ENCODE measurements around the gene MTFP1. TPM values are rescaled to one million over a fixed set of nuclear protein-coding genes. Genes with fewer than 3 reads are reported as not detected.

Gene MTFP1
- total RNA-seq, 1 donor from 2014 or later, result 21.1 TPM

- Histone ChIP-seq H3K4me1 (peaks cover 5% of the 10 kb centered on the region), H3K9me3 (no peaks in the 10 kb centered on the region), H3K27me3 (no peaks in the 10 kb centered on the region), H3K36me3 (peaks cover 0 to 57% of the 10 kb centered on the region in 2 donors), H3K27ac (no peak overlapping the region), H3K4me3 (no peak overlapping the region)
- intact Hi-C loops (cut with DNase I), result no loop called here
- TF ChIP-seq POLR2AphosphoS5 (IDR thresholded peaks at IDR 0.05; ENCODE audit: insufficient read depth in 1 of 2, low read depth in 1 of 2), result no peak
- no peak for DNase-seq (ENCODE audit: extremely low spot score in 2 of 2)
Measured at GRCh38 chr22:30416837-30417236, 8.7 kb upstream of the MTFP1 start.

- H3K36me3 ChIP-seq, result peaks cover 0 to 44% of the 10 kb centered on the region in 2 donors
- intact Hi-C loops (cut with DNase I), result no loop called here
- DNase-seq (ENCODE audit: extremely low spot score in 2 of 2), result no peak
- no peak overlapping the region for H3K4me3 ChIP-seq
- peaks cover 32% of the 10 kb centered on the region for H3K4me1 ChIP-seq
- H3K27me3 ChIP-seq, result no peaks in the 10 kb centered on the region
- TF ChIP-seq POLR2A (IDR thresholded peaks at IDR 0.05) (no peak), CTCF (IDR thresholded peaks at IDR 0.05) (no peak), POLR2AphosphoS5 (IDR thresholded peaks at IDR 0.05; ENCODE audit: insufficient read depth in 1 of 2, low read depth in 1 of 2) (no peak)
- H3K9me3 ChIP-seq, result no peaks in the 10 kb centered on the region
- no peak overlapping the region for H3K27ac ChIP-seq
Measured at GRCh38 chr22:30420347-30421125, 5.0 kb upstream of the MTFP1 start.

GRCh38 chr22:30421695-30422480, 3.7 kb upstream of the MTFP1 start:
- Histone ChIP-seq H3K36me3 (peaks cover 0 to 34% of the 10 kb centered on the region in 2 donors), H3K4me1 (peaks cover 42% of the 10 kb centered on the region), H3K9me3 (no peaks in the 10 kb centered on the region), H3K27me3 (no peaks in the 10 kb centered on the region), H3K4me3 (peak overlapping the region in 1 of 2 donors; percentile 56), H3K27ac (peak overlapping the region; percentile 94)
- TF ChIP-seq CTCF (IDR thresholded peaks at IDR 0.05) (no peak), POLR2AphosphoS5 (IDR thresholded peaks at IDR 0.05; ENCODE audit: insufficient read depth in 1 of 2, low read depth in 1 of 2) (no peak), POLR2A (IDR thresholded peaks at IDR 0.05) (no peak)
- no peak for DNase-seq (ENCODE audit: extremely low spot score in 2 of 2)
- intact Hi-C loops (cut with DNase I), result no loop called here

- intact Hi-C loops (cut with DNase I), result no loop called here
- DNase-seq (ENCODE audit: extremely low spot score in 2 of 2), result peak in 1 of 2 donors; percentile 96
- Histone ChIP-seq H3K27me3 (no peaks in the 10 kb centered on the region), H3K36me3 (peaks cover 0 to 27% of the 10 kb centered on the region in 2 donors), H3K27ac (peak overlapping the region; percentile 94), H3K4me1 (peaks cover 42% of the 10 kb centered on the region), H3K4me3 (peak overlapping the region; percentile 56 to 76), H3K9me3 (no peaks in the 10 kb centered on the region)
- TF ChIP-seq CTCF (IDR thresholded peaks at IDR 0.05), result no peak
- TF ChIP-seq POLR2A (IDR thresholded peaks at IDR 0.05), result peak in 1 of 2 donors; percentile 16
Measured at GRCh38 chr22:30422481-30423300, 2.9 kb upstream of the MTFP1 start.

GRCh38 chr22:30423301-30423958, 2.1 kb upstream of the MTFP1 start:
- Histone ChIP-seq H3K4me1 (peaks cover 42% of the 10 kb centered on the region), H3K4me3 (peak overlapping the region; percentile 56 to 76), H3K27ac (peak overlapping the region; percentile 94), H3K36me3 (peaks cover 0 to 20% of the 10 kb centered on the region in 2 donors), H3K9me3 (no peaks in the 10 kb centered on the region), H3K27me3 (no peaks in the 10 kb centered on the region)
- TF ChIP-seq CTCF (IDR thresholded peaks at IDR 0.05) (peak in 1 of 3 experiments; percentile 19), POLR2A (IDR thresholded peaks at IDR 0.05) (peak in 1 of 2 donors; percentile 89), POLR2AphosphoS5 (IDR thresholded peaks at IDR 0.05; ENCODE audit: insufficient read depth in 1 of 2, low read depth in 1 of 2) (peak in 1 of 2 donors; percentile 99)
- intact Hi-C loops (cut with DNase I), result no loop called here
- DNase-seq (ENCODE audit: extremely low spot score in 2 of 2), result peak in 1 of 2 donors; percentile 93
